Caco-2 (cell line): ENCODE results near the gene IFNA10. TPM values are rescaled to one million over a fixed set of nuclear protein-coding genes. Genes with fewer than 3 reads are reported as not detected.

Experiments used
- BruUV-seq: library from RNA; stranded (reverse); fragments of 400-500 nt; replicated peaks from 2 replicates; lab custom pipeline; 2021; lab: Mats Ljungman, UMichigan
- CTCF ChIA-PET: fragments of 300-600 bp; sonication (Branson Sonifier 250); formaldehyde crosslinking; loops from one replicate; lab custom pipeline; 2022; ENCODE audit warnings: antibody characterized with exemption; lab: Charles Lee
- POLR2A ChIA-PET: fragments of 300-600 bp; sonication (Branson Sonifier 250); formaldehyde crosslinking; loops from one replicate; lab custom pipeline; 2022; ENCODE audit warnings: antibody characterized with exemption; lab: Charles Lee
- DNase-seq, 2 experiments: peaks; one replicate each; pipeline versions ENCODE4 v3.0.0 to v3.0.0-alpha.2; 2020 to 2022
- H3K27me3 ChIP-seq: replicated peaks from 2 replicates; pipeline ENCODE4 v1.6.0; 2011; ENCODE audit warnings: low read length; ENCODE audit not compliant: control insufficient read depth, insufficient read depth
- H3K36me3 ChIP-seq: 2 replicates; pipeline ENCODE4 v1.5.1; 2011; ENCODE audit warnings: low read length; ENCODE audit not compliant: control insufficient read depth, insufficient read depth
- H3K4me1 ChIP-seq: fragments of 250-450 bp; sonication (Bioruptor Pico); 2 replicates; pipeline ENCODE4 v1.5.1; 2020; ENCODE audit warnings: mild to moderate bottlenecking
- H3K4me3 ChIP-seq: 2 replicates; pipeline ENCODE4 v1.5.1; 2011; ENCODE audit warnings: low read depth, mild to moderate bottlenecking, control low read depth, low read length
- H3K9me3 ChIP-seq: fragments of 250-450 bp; sonication (Bioruptor Pico); 2 replicates; pipeline ENCODE4 v1.5.1; 2020; ENCODE audit warnings: mild to moderate bottlenecking, moderate library complexity
- H3K27ac Mint-ChIP-seq: one replicate; pipeline ENCODE4 v1.8.0; 2022; ENCODE audit warnings: mixed read lengths; ENCODE audit not compliant: unreplicated experiment
- H3K27me3 Mint-ChIP-seq: one replicate; pipeline ENCODE4 v1.8.0; 2022; ENCODE audit warnings: mixed read lengths; ENCODE audit not compliant: insufficient read depth, unreplicated experiment
- H3K36me3 Mint-ChIP-seq: one replicate; pipeline ENCODE4 v1.8.0; 2022; ENCODE audit warnings: mild to moderate bottlenecking, mixed read lengths; ENCODE audit not compliant: insufficient read depth, unreplicated experiment
- H3K4me1 Mint-ChIP-seq: one replicate; pipeline ENCODE4 v1.8.0; 2022; ENCODE audit warnings: low read depth, mixed read lengths; ENCODE audit not compliant: unreplicated experiment
- H3K4me3 Mint-ChIP-seq: one replicate; pipeline ENCODE4 v1.8.0; 2022; ENCODE audit warnings: mild to moderate bottlenecking, moderate library complexity, mixed read lengths; ENCODE audit not compliant: unreplicated experiment
- H3K9me3 Mint-ChIP-seq: one replicate; pipeline ENCODE4 v1.8.0; 2022; ENCODE audit warnings: mixed read lengths; ENCODE audit not compliant: unreplicated experiment
- intact Hi-C: fragments of 100-400 bp; cut with micrococcal nuclease; formaldehyde crosslinking; loops from one replicate; pipeline ENCODE4 v1.10.0; 2022; ENCODE audit not compliant: unreplicated experiment
- total RNA-seq: library from RNA; stranded (reverse); gene quantifications from 2 replicates; pipeline ENCODE4 v1.2.3, GENCODE V29; 2022
- TF ChIP-seq, protein P1 (sequence below), 2 experiments: fragments of 200-600 bp in 1 of 2; IDR thresholded peaks; 1 replicate in 1 of 2; 2 replicates in 1 of 2; pipeline versions ENCODE4 v1.5.1 to v1.8.0; 2011 to 2022; ENCODE audit warnings: antibody characterized with exemption in 1 of 2, control low read depth in 1 of 2, inconsistent platforms in 1 of 2, low read depth in 1 of 2, low read length in 1 of 2, mild to moderate bottlenecking in 1 of 2, moderate library complexity in 1 of 2; ENCODE audit not compliant: insufficient read depth in 1 of 2, severe bottlenecking in 1 of 2, unreplicated experiment in 1 of 2

The IFNA10 gene
- total RNA-seq, 1 experiment from 2014 or later = not detected

DNA sequence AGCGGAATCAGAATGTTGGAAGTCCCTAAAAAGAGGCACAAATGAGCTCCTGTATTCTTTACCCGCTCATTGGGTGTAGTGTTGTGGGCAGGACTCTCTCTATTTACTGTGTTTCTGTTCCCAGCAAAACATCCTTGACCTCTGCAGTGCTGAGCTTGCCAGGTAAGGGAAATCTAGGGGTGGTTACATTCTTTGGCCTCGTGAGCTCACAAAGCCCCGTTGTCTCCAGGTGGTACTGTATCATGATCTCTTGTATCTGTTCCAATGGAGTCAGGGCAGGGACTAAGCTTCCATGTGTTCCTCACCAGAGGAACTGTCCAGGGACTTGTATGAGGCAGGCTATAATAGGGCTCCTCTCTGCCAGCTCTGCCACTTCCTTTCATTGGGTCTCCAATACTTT is 44.7 kb upstream of the IFNA10 start:
- Histone ChIP-seq H3K36me3 (no peaks in the 10 kb centered on the region), H3K4me1 (no peaks in the 10 kb centered on the region), H3K27me3 (no peaks in the 10 kb centered on the region), H3K4me3 (no peak overlapping the region), H3K9me3 (no peaks in the 10 kb centered on the region)
- no TSS peak for BruUV-seq
- H3K36me3 Mint-ChIP-seq = no peaks in the 10 kb centered on the region
- H3K9me3 Mint-ChIP-seq = no peaks in the 10 kb centered on the region
- no peak for DNase-seq
- H3K27ac Mint-ChIP-seq = no peak overlapping the region
- H3K27me3 Mint-ChIP-seq = peaks cover 7% of the 10 kb centered on the region
- intact Hi-C loops = loop anchor here (2.0 to 5.0 kb wide), 3 partner anchors 145 to 536 kb away; no protein-coding TSS in a partner anchor
- CTCF ChIA-PET = interaction anchor here (1.1 kb wide), 1 partner anchor 16 kb away, joined by 3 read pairs; no protein-coding TSS in a partner anchor
- H3K4me1 Mint-ChIP-seq = no peaks in the 10 kb centered on the region
- no peak overlapping the region for H3K4me3 Mint-ChIP-seq
- POLR2A ChIA-PET = no interaction called here
- TF ChIP-seq, protein P1, sequence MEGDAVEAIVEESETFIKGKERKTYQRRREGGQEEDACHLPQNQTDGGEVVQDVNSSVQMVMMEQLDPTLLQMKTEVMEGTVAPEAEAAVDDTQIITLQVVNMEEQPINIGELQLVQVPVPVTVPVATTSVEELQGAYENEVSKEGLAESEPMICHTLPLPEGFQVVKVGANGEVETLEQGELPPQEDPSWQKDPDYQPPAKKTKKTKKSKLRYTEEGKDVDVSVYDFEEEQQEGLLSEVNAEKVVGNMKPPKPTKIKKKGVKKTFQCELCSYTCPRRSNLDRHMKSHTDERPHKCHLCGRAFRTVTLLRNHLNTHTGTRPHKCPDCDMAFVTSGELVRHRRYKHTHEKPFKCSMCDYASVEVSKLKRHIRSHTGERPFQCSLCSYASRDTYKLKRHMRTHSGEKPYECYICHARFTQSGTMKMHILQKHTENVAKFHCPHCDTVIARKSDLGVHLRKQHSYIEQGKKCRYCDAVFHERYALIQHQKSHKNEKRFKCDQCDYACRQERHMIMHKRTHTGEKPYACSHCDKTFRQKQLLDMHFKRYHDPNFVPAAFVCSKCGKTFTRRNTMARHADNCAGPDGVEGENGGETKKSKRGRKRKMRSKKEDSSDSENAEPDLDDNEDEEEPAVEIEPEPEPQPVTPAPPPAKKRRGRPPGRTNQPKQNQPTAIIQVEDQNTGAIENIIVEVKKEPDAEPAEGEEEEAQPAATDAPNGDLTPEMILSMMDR (IDR thresholded peaks at IDR 0.05; ENCODE audit: insufficient read depth in 1 of 2, low read depth in 1 of 2, low read length in 1 of 2, severe bottlenecking in 1 of 2, unreplicated experiment in 1 of 2) = no peak

DNA sequence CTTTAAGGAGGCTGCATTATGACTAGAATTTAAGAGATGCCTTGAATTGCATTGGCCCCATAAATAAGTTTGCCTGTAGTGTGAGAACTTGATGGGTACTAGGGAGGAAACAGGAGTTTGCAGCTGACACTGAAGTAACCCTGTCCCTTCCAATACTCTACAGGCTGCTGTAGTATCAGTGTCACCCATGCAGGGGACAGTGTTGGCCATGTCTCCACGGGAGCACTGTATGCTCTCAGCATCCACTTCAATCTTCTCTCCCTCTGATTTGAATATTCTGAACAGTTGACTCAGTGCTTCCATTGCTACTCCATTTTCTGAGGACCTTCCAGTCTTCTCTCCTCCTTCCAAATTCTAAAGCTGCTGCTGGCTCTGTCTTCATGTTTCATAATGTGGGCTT is 44.2 kb upstream of the IFNA10 start:
- POLR2A ChIA-PET = no interaction called here
- Histone ChIP-seq H3K9me3 (no peaks in the 10 kb centered on the region), H3K27me3 (no peaks in the 10 kb centered on the region), H3K4me3 (no peak overlapping the region), H3K4me1 (no peaks in the 10 kb centered on the region), H3K36me3 (no peaks in the 10 kb centered on the region)
- H3K27ac Mint-ChIP-seq = no peak overlapping the region
- no peak overlapping the region for H3K4me3 Mint-ChIP-seq
- intact Hi-C loops = loop anchor here (5.0 kb wide), 1 partner anchor 536 kb away; no protein-coding TSS in a partner anchor
- CTCF ChIA-PET = interaction anchor here (1.1 kb wide), 1 partner anchor 16 kb away, joined by 3 read pairs; no protein-coding TSS in a partner anchor
- TF ChIP-seq, protein P1 (IDR thresholded peaks at IDR 0.05; ENCODE audit: insufficient read depth in 1 of 2, low read depth in 1 of 2, low read length in 1 of 2, severe bottlenecking in 1 of 2, unreplicated experiment in 1 of 2) = no peak
- no peaks in the 10 kb centered on the region for H3K9me3 Mint-ChIP-seq
- no peak for DNase-seq
- H3K4me1 Mint-ChIP-seq = no peaks in the 10 kb centered on the region
- no TSS peak for BruUV-seq
- no peaks in the 10 kb centered on the region for H3K36me3 Mint-ChIP-seq
- peaks cover 7% of the 10 kb centered on the region for H3K27me3 Mint-ChIP-seq

- Histone ChIP-seq H3K9me3 (no peaks in the 10 kb centered on the region), H3K27me3 (no peaks in the 10 kb centered on the region), H3K4me3 (no peak overlapping the region), H3K36me3 (no peaks in the 10 kb centered on the region), H3K4me1 (no peaks in the 10 kb centered on the region)
- no TSS peak for BruUV-seq
- ChIA-PET POLR2A (no interaction called here), CTCF (no interaction called here)
- intact Hi-C loops = no loop called here
- DNase-seq = no peak
- H3K4me3 Mint-ChIP-seq = no peak overlapping the region
- H3K4me1 Mint-ChIP-seq = no peaks in the 10 kb centered on the region
- no peaks in the 10 kb centered on the region for H3K36me3 Mint-ChIP-seq
- TF ChIP-seq, protein P1 (IDR thresholded peaks at IDR 0.05; ENCODE audit: insufficient read depth in 1 of 2, low read depth in 1 of 2, low read length in 1 of 2, severe bottlenecking in 1 of 2, unreplicated experiment in 1 of 2) = no peak
- peaks cover 7% of the 10 kb centered on the region for H3K27me3 Mint-ChIP-seq
- H3K27ac Mint-ChIP-seq = no peak overlapping the region
- H3K9me3 Mint-ChIP-seq = no peaks in the 10 kb centered on the region
Measured at GRCh38 chr9:21244836-21245235, 37.9 kb upstream of the IFNA10 start.
